Stimulated activated CD8-positive, alpha-beta memory T cell treated with anti-CD3 and anti-CD28 coated beads, Interleukin-7, amount 100 ng/mL, for 1 hour (primary cell): Measurements from ENCODE around the gene CDH24.

Experiments
- DNase-seq, 2 donors: peaks; one replicate each; pipeline ENCODE4 v3.0.0-alpha.2; 2020; ENCODE audit warnings: low read depth in 2 of 2

CDH24 gene

DNA sequence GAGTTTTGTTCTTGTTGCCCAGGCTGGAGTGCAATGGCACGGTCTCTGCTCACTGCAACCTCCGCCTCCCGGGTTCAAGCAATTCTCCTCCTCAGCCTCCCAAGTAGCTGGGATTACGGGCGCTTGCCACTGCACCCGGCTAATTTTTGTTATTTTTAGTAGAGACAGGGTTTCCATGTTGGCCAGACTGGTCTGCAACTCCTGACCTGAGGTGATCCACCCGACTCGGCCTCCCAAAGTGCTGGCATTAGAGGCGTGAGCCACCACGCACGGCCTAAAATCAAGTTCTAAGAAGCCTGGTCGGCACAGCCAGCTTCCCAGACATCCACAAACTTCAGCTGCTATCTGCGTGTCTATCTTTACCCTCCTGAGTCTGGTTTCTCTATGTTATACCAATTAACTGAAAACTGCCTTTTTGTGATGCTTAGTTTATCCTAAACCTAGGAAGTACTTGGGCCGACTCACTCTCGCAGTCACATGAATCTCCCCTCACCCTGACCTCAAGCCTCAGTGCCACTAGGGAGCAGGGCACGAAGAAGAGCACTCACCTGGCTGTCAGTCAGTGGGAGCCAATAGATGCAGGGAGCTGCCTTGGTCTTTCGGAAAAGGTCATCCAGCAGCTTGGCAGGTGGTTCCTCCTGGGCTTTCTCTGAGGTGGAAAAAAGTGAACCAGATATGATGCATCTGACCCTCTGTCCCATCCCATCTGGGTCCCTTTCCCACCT is 3.4 kb upstream of the CDH24 start:
- no peak for DNase-seq

DNA sequence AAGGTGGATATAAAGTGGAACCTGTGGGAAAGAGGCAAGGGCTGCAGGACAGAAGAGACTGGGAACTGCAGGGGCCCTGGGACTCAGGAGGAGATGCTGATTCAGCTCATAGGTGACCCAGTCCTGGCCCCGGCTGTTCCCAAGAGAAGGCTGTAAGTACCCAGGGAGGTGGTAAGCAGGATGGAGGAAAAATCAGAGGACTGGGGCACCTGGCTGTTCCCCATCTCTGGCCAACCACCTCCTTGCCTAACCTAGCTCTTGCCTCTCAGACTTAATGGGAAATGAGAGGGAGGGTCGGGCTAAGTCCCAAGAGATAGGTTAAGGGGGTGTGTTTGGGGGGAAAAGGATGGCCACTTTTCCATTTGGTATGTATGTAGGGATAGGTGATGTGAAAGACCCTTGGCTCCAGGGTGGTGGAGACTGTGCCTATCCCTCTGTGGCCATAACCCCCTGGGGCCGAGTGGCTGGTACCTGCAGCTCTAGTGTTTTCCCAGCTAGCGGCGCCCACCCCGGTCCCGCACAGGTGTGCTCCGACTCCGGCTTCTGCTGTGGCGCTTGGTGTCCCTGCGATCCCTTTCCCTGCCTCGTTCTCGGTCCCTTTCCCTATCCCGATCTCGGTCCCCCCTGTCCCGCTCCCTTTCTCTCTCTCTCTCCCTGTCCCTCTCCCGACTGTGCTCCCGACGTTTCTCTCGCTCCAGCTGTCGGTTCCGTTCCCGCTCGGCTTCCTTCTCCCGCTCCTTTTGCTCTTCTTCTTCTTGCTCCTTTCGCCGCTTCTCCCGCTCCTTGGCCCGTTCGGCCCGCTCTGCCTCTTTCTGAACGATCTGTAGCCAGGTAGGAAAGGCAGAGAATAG is 1.6 kb upstream of the CDH24 start:
- no peak for DNase-seq

DNA sequence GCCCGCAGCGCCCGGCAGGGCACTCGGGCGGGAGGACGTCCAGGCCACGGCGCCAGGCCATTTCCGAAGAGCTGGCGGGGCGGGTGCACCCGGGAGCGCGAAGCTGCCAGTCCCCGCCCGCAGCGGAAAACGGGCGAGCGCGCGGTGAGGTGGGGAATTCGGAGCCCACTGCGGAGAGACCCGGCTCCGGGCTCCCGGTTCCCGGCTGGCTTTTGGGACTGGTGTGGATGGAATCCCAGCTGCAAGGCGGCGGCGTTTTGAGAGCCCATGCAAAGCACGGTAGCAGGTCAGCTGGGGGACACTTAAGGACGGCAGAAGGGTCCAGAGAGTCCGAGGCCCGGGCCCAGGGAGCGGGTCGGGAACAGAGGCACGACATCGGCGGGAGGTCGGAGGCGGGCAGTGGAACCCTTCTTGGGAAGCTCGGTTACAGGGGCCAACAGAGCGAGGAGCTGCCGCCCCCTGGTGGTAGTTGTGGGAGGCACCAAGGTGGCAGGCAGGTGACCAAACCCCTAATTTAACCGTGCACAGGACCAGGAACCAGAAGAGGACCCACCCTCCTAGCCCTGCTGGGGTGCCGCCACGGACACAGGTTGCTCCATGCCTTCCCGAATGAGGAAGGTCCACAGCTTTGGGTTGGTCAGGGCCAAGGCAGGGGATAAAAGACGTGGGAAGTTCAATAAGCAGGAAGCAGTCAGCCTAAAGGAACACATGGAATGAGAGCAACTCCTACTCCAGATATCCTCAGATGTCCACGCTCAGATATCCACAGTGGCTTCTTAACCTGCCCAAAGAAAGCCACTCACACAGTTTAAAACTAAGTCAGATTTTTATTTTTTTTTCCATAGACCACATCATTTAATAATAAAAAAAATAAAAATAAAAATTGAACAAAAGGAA is 685 bp upstream of the CDH24 start:
- DNase-seq: peak; percentile 71 to 81

DNA sequence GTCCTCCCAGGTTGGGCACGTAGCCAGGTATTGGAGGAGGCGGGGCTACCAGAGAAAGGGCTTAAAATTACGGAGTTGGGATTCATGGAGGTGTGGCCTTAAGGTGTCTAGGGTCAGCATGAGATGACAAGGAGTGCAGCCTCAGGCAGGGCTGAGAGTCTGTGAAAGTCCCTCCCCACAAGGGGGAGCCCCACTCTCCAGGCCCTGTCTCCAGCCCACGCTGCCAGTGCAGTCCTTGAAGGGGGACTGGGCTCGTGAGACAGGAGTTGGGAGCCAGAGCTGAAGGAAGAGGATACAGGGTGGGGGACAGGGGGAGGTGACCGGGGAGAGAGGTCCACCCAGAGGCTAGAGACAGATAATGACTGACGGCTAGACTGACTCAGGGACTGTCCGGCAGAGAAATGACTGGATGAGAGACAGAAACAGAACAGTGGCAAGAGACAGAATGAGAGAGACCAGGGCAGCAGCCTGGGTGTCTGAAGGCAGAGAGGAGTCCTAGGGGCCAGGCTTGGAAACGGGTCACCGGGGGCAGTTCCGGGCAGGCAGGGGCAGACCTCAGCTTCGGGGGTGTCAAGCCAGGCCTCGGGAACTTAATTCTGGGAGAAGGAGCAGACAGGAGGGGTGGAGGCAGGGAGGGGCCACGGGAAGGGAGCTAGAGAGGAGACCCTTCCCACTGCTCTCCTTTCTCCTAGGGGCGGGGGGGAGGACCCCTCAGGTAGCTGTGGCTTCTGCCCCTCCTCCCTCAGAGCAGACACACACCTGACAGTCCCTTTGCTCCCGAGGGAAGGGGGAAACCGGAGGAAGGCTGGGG is 970 bp downstream of the CDH24 start:
- peak in 1 of 2 donors; percentile 38 for DNase-seq

DNA sequence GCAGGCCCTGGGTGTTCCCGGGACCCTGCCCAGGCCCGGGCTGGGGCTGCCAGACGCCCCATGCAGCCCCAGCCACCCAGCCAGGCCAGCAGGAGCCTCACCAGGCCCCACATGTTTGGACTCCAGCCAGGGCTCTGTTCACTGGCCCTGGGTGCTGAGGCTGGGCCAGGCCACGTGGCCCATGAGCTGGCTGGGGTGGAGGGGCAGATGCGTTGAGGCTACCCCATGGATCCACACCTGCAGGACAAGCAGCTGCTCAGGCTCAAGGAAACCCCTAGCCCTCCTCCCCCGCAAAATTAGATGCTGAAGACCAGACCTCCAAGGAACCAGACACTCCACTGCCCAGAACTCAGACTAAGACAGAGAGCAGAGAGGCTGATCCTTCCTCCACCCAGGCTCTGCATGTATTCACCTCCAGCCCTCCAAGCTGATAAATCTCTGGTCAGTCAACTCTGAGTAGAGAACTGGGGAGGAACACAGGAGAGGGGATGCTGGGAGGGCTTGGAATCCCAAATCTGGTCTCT is 1.6 kb downstream of the CDH24 start:
- no peak for DNase-seq

DNA sequence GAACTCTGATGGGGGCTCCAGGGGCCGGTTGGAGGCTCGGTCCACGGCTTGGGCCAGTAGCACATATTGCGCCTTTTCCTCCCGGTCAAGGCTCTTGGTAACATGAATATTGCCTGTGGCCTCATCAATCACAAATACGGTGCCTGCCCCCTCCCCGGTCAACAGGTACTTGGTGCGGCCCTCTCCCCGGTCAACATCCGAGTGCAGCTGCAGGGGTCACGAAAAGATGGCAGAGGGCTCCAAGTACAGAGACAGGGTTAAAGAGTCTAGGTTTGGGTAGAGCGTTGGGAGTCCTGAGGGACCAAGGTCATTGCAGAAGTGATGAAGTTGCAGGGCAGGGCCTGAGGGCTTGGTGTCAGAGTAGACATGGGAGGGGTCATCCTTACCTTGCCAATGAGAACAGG is 2.2 kb downstream of the CDH24 start:
- no peak for DNase-seq

DNA sequence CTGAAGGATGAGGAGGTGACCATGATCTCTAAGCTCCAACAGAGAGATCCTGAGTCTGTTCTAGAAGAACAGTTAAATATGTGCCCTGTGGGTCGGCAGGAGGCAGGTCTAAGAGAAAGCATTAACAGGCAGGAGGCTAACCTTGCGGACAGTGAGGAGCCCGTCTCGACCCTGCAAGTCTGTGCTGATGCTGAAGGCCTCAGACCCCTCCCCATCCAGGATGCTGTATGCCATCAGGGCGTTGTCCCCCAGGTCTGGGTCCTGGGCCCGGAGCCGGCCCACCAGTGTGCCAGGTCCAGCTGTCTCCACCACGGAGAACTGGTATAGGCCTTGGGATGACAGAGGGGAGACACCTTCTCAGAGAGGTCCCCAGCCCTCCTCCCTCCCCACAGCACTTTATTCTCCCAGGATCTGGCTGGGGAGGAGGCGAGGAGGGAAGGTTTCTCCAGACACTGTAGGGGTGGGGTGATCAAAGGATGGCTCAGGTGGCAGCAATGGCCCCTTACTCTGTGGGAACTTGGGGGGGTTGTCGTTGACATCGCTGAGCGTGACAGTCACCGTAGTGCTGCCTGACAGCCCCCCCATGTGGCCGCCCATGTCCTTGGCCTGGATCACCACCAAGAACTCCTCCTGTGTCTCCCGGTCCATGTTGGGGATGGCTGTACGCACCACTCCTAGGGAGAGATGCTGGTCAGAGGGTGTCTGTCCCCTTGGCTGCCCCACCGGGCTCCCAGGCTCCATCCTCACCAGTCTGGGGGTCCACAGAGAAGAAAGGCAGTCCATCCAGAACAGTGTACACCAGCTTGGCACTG is 3.1 kb downstream of the CDH24 start:
- DNase-seq: no peak

DNA sequence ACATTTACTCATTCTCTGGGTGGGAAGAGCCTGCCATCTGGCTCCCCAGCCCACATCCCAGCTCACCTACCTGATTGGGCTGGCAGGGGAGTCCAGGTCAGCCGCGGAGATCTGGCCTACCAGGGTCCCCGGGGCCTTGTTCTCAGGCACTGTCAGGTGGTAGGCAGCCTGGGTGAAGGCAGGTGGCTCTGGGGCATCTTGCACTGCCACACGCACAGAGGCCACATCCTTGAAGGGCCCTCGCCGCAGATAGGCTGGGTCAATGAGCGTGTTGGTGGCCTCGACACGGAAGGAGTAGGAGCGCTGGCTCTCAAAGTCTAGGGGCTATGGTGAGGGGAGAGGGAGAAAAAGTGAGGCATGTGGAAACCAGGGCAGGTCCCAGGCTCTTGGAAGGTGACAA is 3.9 kb downstream of the CDH24 start:
- DNase-seq: no peak

DNA sequence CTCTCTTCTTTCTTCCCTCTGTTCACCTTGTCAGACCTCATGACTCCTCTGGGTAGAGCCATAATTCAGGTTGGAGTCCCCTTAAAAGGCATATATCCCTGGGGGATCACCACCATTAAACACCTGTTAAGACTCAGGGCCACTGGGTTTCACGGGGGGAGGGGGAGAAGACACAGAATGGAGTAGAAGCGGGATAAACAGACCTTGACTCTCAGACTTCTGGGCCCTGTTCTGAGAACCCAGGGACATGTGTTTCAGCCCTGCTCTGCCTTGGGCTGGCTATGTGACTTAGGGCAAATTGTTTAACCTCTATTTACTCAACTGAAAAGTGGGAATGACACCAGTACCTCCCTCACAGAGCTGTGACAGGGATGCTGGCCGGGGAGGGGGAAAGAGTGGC is 4.6 kb downstream of the CDH24 start:
- no peak for DNase-seq

DNA sequence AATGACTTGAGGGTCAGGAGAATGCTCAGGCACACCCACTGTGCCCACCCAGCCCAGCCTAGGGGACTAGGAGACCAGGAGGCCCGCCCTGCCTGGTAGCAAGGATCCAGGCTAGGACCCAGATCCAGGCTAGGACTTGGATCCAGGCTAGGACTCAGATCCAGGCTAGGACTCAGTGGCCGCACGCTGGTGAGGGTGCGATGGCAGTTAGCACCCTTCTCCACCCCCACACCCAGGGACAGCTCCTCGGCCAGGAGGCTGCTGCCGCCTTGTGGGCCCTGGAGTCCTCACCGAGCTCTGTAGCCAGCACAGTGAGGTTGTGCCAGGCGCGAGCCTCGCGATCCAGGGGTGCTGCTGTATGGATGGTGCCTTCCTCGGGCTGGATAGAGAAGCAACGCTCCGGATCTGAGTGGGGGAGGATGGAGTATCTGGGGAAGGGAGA is 5.1 kb downstream of the CDH24 start:
- no peak for DNase-seq

DNA sequence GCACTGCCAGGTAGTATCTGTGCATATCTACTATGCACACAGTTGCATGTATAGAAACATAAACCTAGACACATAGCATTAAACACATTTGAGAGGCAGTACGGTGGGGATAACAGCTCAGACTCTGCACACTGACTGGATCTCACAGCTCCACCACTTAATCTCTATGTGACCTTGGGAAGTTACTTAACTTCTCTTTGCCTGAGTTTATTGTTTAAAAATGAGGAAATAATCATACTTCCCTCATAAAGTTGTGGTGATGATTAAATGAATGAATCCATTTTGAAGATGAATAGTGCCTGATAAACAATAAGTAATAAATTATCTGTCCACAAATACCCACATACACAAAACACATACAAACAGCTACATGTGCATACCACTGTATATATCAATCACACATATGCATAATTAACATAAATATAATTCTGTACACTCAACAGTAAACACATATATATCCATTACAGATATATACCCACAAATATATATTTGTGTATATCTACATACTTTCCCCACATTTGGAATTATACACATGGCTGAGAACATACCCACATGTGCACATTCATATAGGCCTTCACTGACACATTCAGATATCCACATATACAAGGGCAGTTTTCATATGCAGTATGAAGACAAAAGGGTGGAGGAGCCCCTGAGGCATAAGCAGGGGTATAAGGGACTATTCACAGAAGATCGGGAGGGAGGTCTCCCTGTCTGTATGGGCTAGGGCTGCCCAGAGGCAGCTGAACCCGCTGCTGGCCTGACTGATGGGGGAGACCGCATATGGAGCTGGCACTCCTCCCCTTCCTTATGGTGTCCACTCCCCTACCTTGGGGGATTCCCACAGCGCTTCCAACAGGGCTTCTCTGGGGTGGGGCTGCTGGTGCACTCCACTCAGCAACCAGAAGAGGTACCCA is 5.9 kb downstream of the CDH24 start:
- DNase-seq: no peak

DNA sequence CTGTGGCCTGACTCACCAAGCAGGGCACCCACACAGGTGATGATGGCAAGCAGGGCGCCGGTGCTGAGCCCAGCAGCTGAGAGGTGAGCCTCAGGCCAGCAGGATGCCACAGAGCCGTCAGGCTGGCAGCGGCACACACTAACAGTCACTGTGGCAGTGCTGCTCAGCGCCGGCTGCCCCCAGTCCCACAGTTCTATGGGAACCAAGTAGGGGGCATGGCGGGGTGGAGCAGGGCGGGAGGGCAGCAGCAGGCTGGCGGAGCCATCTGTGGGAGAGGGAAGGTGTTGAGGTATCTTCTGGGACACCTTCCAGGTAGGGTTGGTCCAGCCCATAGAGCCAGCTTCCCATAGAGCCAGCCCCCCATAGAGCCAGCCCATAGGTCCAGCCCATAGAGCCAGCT is 8.3 kb downstream of the CDH24 start:
- no peak for DNase-seq

DNA sequence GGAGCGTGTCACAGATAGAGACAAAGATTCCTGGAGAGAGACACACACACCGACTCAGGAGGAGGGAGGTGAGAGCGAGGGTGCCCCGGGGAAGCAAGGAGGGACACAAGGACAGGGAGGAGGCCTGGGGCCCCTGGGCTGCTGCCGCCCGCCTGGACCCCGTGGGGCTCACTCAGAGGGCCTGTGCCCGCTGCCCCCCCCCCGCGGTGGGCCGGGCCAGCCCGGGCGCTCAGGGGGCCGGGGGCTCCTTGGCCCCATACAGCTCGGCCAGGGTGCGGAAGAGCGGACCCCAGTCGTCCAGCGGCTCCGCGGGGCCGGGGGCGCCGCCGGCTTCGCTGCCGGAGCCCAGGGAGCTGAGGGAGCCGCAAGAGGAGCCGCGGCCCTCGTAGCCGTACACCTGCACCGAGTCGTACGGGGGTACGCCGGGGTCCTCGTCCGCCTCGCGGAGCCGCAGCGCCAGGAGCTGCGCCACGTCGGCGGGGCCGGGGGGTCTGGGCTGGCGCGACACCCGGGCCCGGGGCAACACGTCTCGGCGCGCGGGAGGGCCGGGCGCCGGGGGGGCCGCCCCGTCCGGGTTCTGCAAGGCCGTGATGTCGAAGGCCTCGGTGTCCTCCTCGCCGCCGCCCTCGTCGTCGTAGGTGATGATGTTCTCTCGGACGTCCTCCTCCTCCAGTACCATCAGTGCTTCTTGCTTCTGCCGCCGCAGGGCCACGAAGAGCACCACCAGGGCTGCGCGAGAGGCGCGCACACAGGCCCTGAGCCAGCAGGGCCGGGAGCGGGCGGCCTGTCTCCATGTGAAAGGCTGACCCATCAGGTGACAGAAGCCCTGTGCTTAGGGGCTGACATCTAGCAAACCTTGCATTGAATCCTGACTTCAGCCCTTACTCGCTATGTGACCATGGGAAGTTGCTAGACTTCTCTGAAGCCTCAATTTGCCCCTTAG is 9.3 kb downstream of the CDH24 start:
- DNase-seq: no peak

DNA sequence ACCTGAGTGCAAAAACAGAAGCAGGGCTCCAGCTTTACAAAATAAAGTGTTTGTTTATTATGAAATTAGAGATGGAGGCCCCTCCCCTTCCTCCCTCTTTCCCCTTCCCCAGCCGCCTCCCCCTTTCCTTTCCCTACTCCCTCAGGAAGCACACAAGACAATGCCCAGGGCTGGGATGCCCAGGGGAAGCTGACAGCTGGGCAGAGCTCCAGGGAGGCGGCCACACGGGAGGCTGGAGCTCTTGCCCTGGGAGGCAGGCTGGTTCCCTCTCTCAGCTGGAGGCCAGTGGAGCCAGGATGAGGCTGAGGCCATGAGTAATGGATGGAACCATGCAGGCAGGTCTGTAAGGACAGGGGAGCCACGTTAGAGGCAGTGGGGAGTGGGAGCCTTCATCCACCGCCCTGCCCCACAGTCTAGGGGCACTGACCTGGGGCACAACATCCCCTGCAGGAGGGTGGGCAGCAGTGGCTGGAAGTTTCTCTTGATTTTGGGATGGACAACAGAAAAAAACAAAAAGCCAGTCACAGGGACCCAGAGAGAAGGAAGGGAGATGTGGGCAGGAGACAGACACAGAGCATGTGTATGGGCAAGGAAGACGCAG is 10.2 kb downstream of the CDH24 start:
- no peak for DNase-seq

DNA sequence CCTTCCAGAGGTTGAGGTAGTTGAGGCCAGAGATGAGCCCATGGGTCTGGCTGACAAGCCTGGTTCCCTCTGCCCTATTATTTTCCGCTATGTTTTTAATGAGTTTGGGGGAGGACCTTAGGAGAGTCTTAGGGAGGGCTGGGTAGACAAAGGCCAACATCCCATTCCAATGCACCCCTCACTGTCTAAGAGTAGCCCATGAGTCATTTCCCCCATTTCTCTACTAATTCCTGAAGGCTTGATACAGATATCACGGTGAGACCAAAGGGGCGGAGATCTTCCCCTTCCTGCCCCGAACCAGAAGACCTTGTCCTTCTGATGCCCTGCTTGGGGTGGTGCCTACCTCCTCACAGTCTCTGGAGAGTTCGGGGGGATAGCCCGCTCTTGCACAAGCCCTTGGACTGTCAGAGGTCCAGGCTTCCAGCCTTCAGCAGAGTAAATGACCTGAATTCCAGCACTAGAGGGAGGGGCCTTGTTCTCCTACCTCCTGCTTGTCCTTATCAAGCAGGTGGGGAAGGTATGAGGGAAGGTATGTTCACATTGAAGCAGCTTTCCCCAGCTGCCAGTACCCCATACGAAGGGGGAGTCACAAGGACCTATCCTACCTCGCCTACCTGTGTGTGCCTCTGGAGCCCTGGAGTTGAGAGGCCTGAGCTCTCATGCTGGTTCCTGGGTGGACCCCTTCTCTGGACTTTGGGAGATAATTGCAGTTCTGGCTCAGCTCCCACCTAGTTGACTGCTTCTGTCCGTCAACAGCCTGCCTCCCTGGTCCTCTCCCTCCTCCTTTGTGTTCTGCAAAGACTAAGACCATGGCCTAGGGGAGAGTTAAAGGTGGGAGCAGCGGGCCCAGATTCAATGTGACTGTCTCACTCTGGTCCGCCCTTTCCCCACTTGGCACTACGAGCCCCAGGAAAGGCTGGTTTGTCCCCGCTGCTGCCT is 11.6 kb downstream of the CDH24 start:
- no peak for DNase-seq

DNA sequence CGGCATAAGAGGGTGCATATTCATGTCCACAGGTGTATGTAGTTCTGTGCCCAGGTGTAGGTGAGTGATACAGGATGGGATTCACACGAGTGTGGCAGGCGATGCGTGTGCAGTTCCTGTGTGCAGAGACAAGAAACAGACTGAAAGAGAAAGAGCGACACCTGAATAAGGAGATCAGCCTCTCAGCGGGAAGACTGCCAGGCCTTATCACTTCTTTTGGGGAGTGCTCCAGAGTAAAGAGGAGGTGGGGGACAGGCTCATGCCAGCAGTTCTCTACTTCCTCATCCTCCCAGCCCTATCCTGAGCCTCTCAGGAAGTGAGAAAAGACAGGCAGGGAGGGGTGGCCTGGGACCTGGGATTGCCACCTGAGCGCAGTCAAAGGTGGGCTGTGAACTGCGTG is 12.5 kb downstream of the CDH24 start:
- no peak for DNase-seq
